ENCODE results near the gene SEC11C.

DNA sequence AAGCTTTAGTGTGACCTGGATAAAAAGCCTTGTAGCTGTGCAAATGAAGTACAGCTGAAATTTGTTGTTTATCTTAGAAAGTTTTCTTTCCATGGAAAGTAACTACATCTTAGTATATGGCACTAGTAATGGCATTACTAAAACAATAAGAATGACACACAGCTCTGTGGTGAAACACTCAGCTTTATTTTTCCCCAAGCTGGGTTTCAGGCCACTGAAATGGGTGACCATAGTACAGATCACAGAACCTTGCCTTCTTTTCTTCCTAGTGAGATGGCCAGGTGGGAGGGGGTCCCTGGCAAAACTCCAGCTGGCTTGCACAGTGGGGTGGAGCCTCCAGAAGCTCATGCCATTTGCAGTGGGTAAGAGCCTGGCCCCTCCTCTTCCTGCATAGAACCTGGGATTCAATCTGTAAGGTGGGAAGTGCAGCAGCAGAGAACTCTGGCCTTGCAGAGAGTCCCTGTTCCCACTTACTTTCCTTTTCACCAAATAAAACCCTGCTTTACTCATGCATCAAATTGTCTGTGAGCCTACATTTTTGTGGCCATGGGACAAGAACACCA, 62.7 kb downstream of the SEC11C start:
- TF ChIP-seq, protein P1, sequence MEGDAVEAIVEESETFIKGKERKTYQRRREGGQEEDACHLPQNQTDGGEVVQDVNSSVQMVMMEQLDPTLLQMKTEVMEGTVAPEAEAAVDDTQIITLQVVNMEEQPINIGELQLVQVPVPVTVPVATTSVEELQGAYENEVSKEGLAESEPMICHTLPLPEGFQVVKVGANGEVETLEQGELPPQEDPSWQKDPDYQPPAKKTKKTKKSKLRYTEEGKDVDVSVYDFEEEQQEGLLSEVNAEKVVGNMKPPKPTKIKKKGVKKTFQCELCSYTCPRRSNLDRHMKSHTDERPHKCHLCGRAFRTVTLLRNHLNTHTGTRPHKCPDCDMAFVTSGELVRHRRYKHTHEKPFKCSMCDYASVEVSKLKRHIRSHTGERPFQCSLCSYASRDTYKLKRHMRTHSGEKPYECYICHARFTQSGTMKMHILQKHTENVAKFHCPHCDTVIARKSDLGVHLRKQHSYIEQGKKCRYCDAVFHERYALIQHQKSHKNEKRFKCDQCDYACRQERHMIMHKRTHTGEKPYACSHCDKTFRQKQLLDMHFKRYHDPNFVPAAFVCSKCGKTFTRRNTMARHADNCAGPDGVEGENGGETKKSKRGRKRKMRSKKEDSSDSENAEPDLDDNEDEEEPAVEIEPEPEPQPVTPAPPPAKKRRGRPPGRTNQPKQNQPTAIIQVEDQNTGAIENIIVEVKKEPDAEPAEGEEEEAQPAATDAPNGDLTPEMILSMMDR (IDR thresholded peaks at IDR 0.05), result no peak
- no peak for TF ChIP-seq POLR2A (IDR thresholded peaks at IDR 0.05)
